HUES6 (cell line): Measurements from ENCODE around the gene LIN37.

ENCODE experiments used
- H3K27ac ChIP-seq: 2 replicates; pipeline ENCODE4 v1.7.0; 2013; ENCODE audit warnings: low read depth, mild to moderate bottlenecking, low read length, inconsistent platforms
- H3K27me3 ChIP-seq: 2 replicates; pipeline ENCODE4 v1.6.1; 2013; ENCODE audit warnings: low read length; ENCODE audit not compliant: control insufficient read depth, insufficient read depth
- H3K36me3 ChIP-seq: 2 replicates; pipeline ENCODE4 v1.6.1; 2013; ENCODE audit warnings: low read length; ENCODE audit not compliant: control insufficient read depth, insufficient read depth
- H3K4me1 ChIP-seq: 2 replicates; pipeline ENCODE4 v1.6.1; 2013; ENCODE audit warnings: low read length; ENCODE audit not compliant: control insufficient read depth, insufficient read depth
- H3K4me3 ChIP-seq: 2 replicates; pipeline ENCODE4 v1.5.1; 2013; ENCODE audit warnings: low read depth, low read length
- H3K9ac ChIP-seq: one replicate; pipeline ENCODE4 v1.6.1; 2013; ENCODE audit warnings: mild to moderate bottlenecking, low read length
- H3K9me3 ChIP-seq: 2 replicates; pipeline ENCODE4 v1.6.1; 2013; ENCODE audit warnings: low read depth, low read length; ENCODE audit not compliant: control insufficient read depth, insufficient read depth

Gene LIN37

GRCh38 chr19:35773020-35773806, 24.8 kb downstream of the LIN37 start:
- Histone ChIP-seq H3K9ac (no peak overlapping the region), H3K27ac (no peak overlapping the region), H3K4me1 (peaks cover 29% of the 10 kb centered on the region), H3K4me3 (no peak overlapping the region), H3K9me3 (no peaks in the 10 kb centered on the region), H3K27me3 (peaks cover 21% of the 10 kb centered on the region), H3K36me3 (peaks cover 6% of the 10 kb centered on the region)

- Histone ChIP-seq H3K9ac (no peak overlapping the region), H3K4me1 (peaks cover 28% of the 10 kb centered on the region), H3K4me3 (peak overlapping the region; percentile 54), H3K36me3 (no peaks in the 10 kb centered on the region), H3K9me3 (no peaks in the 10 kb centered on the region), H3K27me3 (peaks cover 21% of the 10 kb centered on the region), H3K27ac (no peak overlapping the region)
Measured at GRCh38 chr19:35774274-35775045, 26.1 kb downstream of the LIN37 start.

GRCh38 chr19:35775046-35775297, 26.6 kb downstream of the LIN37 start:
- no peaks in the 10 kb centered on the region for H3K9me3 ChIP-seq
- H3K4me3 ChIP-seq: peak overlapping the region; percentile 54
- H3K27me3 ChIP-seq: peaks cover 21% of the 10 kb centered on the region
- no peak overlapping the region for H3K9ac ChIP-seq
- H3K36me3 ChIP-seq: no peaks in the 10 kb centered on the region
- H3K27ac ChIP-seq: no peak overlapping the region
- H3K4me1 ChIP-seq: peaks cover 28% of the 10 kb centered on the region

GRCh38 chr19:35775298-35776101, 27.1 kb downstream of the LIN37 start, which contains the start of gene ARHGAP33:
ARHGAP33 (plus strand) TSS chr19:35775564; CDS start chr19:35775659, 95 bp downstream.
- H3K9me3 ChIP-seq: no peaks in the 10 kb centered on the region
- H3K27ac ChIP-seq: no peak within 1 kb of the TSS
- H3K27me3 ChIP-seq: peaks cover 21% of the 10 kb centered on the region
- peaks cover 28% of the 10 kb centered on the region for H3K4me1 ChIP-seq
- peak within 1 kb of the TSS; percentile 30 for H3K9ac ChIP-seq
- no peaks in the 10 kb centered on the region for H3K36me3 ChIP-seq
- peak within 1 kb of the TSS; percentile 72 for H3K4me3 ChIP-seq

- Histone ChIP-seq H3K4me3 (peak overlapping the region; percentile 72), H3K4me1 (peaks cover 28% of the 10 kb centered on the region), H3K9ac (no peak overlapping the region), H3K36me3 (no peaks in the 10 kb centered on the region), H3K9me3 (no peaks in the 10 kb centered on the region), H3K27ac (no peak overlapping the region), H3K27me3 (peaks cover 21% of the 10 kb centered on the region)
Measured at GRCh38 chr19:35776102-35776788, 27.9 kb downstream of the LIN37 start.

GRCh38 chr19:35777086-35777841, 28.9 kb downstream of the LIN37 start:
- peaks cover 31% of the 10 kb centered on the region for H3K4me1 ChIP-seq
- H3K9me3 ChIP-seq: no peaks in the 10 kb centered on the region
- no peak overlapping the region for H3K27ac ChIP-seq
- H3K4me3 ChIP-seq: peak overlapping the region; percentile 15; the same call in 1 of the 2 replicates
- H3K36me3 ChIP-seq: no peaks in the 10 kb centered on the region
- no peak overlapping the region for H3K9ac ChIP-seq
- H3K27me3 ChIP-seq: peaks cover 21% of the 10 kb centered on the region

- Histone ChIP-seq H3K36me3 (no peaks in the 10 kb centered on the region), H3K27me3 (peaks cover 21% of the 10 kb centered on the region), H3K9me3 (no peaks in the 10 kb centered on the region), H3K4me1 (peaks cover 31% of the 10 kb centered on the region), H3K9ac (no peak overlapping the region), H3K27ac (no peak overlapping the region), H3K4me3 (0 out of 2 replicates have a peak overlapping the region, but pooled peaks have one; percentile 15)
Measured at GRCh38 chr19:35777961-35778360, 29.6 kb downstream of the LIN37 start.

GRCh38 chr19:35779033-35779432, 30.7 kb downstream of the LIN37 start:
- Histone ChIP-seq H3K27me3 (peaks cover 21% of the 10 kb centered on the region), H3K4me3 (no peak overlapping the region), H3K9me3 (no peaks in the 10 kb centered on the region), H3K36me3 (no peaks in the 10 kb centered on the region), H3K9ac (no peak overlapping the region), H3K27ac (no peak overlapping the region), H3K4me1 (peaks cover 34% of the 10 kb centered on the region)

- Histone ChIP-seq H3K4me1 (peaks cover 27% of the 10 kb centered on the region), H3K36me3 (no peaks in the 10 kb centered on the region), H3K9me3 (no peaks in the 10 kb centered on the region), H3K9ac (no peak overlapping the region), H3K27ac (no peak overlapping the region), H3K4me3 (no peak overlapping the region), H3K27me3 (peaks cover 15% of the 10 kb centered on the region; the same call in 1 of the 2 replicates)
Measured at GRCh38 chr19:35780058-35780457, 31.7 kb downstream of the LIN37 start.

- no peaks in the 10 kb centered on the region for H3K36me3 ChIP-seq
- no peaks in the 10 kb centered on the region for H3K9me3 ChIP-seq
- H3K4me3 ChIP-seq: no peak overlapping the region
- peaks cover 15% of the 10 kb centered on the region; the same call in 1 of the 2 replicates for H3K27me3 ChIP-seq
- H3K4me1 ChIP-seq: peaks cover 29% of the 10 kb centered on the region
- H3K9ac ChIP-seq: no peak overlapping the region
- H3K27ac ChIP-seq: no peak overlapping the region
Measured at GRCh38 chr19:35780717-35781116, 32.3 kb downstream of the LIN37 start.
